IMR-90 (cell line): ENCODE results near the gene DOK1.

Experiments
- CEBPB ChIP-seq: IDR thresholded peaks from 2 replicates; pipeline ENCODE4 v1.6.1; 2012; ENCODE audit warnings: low read depth, low read length, improper control_type of control experiment
- MAFK ChIP-seq: IDR thresholded peaks from 2 replicates; pipeline ENCODE4 v1.6.1; 2012; ENCODE audit warnings: low read depth, low read length, improper control_type of control experiment
- MAZ ChIP-seq: IDR thresholded peaks from 2 replicates; pipeline ENCODE4 v1.6.1; 2012; ENCODE audit warnings: low read depth, mild to moderate bottlenecking, low read length, improper control_type of control experiment, moderate library complexity, borderline replicate concordance
- POLR2A ChIP-seq: IDR thresholded peaks from 2 replicates; pipeline ENCODE4 v1.6.1; 2012; ENCODE audit warnings: mild to moderate bottlenecking, low read depth, low read length
- RAD21 ChIP-seq: IDR thresholded peaks from 2 replicates; pipeline ENCODE4 v1.6.1; 2012; ENCODE audit warnings: low read length, improper control_type of control experiment
- RFX5 ChIP-seq: IDR thresholded peaks from 2 replicates; pipeline ENCODE4 v1.8.0; 2012; ENCODE audit warnings: low read depth, mild to moderate bottlenecking, low read length, moderate library complexity
- SMC3 ChIP-seq: fragments of 150-350 bp; IDR thresholded peaks from 2 replicates; pipeline ENCODE4 v1.6.1; 2016; ENCODE audit warnings: low read depth, mild to moderate bottlenecking, antibody characterized with exemption, low read length, moderate library complexity
- TF ChIP-seq, protein P1 (sequence below): conservative IDR thresholded peaks from 2 replicates; pipeline ENCODE4 v1.5.1; 2012; ENCODE audit warnings: mild to moderate bottlenecking, low read depth, low read length, improper control_type of control experiment
- TF ChIP-seq, protein P2 (sequence below): fragments of 150-350 bp; IDR thresholded peaks from 2 replicates; pipeline ENCODE4 v1.6.1; 2017; ENCODE audit warnings: mild to moderate bottlenecking, antibody characterized with exemption, low read length, low read depth

DNA sequence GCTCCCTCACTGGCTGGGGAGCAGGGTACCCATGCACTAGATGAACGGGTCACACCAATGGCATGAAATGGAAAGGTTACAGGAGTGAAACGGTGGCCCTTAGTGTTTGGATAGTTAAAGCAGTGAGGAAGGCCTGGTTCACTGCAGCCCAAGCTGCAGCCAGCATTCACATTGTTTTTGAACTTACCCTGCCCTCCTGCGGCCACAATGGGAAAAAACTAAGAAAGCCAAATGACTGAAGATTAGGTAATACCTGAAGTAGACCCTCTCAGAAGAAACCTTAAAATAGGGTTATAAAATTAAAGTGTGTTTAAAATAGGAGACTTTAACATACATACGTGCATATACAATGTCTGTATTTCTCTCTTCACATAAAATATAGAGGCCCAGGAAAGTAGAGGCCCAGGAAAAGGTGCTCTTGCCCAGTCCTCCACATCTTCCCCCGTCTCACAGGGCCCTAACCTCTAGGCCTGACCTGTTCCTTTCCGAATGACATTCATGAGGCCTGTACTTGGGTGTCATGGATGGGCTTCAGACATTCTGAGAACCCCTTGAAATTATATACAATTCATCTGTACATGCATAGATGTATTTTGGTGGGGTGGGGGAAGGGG lies 33.3 kb downstream of the DOK1 start:
- TF ChIP-seq POLR2A, result peak; percentile 47; the same call in 1 of the 2 replicates
- TF ChIP-seq, protein P1, sequence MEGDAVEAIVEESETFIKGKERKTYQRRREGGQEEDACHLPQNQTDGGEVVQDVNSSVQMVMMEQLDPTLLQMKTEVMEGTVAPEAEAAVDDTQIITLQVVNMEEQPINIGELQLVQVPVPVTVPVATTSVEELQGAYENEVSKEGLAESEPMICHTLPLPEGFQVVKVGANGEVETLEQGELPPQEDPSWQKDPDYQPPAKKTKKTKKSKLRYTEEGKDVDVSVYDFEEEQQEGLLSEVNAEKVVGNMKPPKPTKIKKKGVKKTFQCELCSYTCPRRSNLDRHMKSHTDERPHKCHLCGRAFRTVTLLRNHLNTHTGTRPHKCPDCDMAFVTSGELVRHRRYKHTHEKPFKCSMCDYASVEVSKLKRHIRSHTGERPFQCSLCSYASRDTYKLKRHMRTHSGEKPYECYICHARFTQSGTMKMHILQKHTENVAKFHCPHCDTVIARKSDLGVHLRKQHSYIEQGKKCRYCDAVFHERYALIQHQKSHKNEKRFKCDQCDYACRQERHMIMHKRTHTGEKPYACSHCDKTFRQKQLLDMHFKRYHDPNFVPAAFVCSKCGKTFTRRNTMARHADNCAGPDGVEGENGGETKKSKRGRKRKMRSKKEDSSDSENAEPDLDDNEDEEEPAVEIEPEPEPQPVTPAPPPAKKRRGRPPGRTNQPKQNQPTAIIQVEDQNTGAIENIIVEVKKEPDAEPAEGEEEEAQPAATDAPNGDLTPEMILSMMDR, result peak; percentile 88
- TF ChIP-seq MAZ, result no peak
- peak; percentile 90 for TF ChIP-seq RAD21
- peak; percentile 84 for TF ChIP-seq SMC3
- TF ChIP-seq RFX5, result no peak
- TF ChIP-seq, protein P2, sequence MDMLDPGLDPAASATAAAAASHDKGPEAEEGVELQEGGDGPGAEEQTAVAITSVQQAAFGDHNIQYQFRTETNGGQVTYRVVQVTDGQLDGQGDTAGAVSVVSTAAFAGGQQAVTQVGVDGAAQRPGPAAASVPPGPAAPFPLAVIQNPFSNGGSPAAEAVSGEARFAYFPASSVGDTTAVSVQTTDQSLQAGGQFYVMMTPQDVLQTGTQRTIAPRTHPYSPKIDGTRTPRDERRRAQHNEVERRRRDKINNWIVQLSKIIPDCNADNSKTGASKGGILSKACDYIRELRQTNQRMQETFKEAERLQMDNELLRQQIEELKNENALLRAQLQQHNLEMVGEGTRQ, result no peak
- TF ChIP-seq CEBPB, result peak; percentile 58; the same call in 1 of the 2 replicates
- no peak for TF ChIP-seq MAFK
